Fibroblast of mammary gland (primary cell): ENCODE results near the gene COPG1.

Experiments
- DNase-seq: peaks from one replicate; pipeline ENCODE4 v3.0.0-alpha.2; 2010; ENCODE audit warnings: low read depth
- H3K4me3 ChIP-seq: 2 replicates; pipeline ENCODE4 v1.5.1; 2011; ENCODE audit warnings: low read depth, mild to moderate bottlenecking, low read length, moderate library complexity; ENCODE audit not compliant: control insufficient read depth
- CTCF ChIP-seq: conservative IDR thresholded peaks from 2 replicates; pipeline ENCODE4 v1.5.1; 2011; ENCODE audit warnings: low read depth, low read length, inconsistent platforms; ENCODE audit not compliant: control insufficient read depth, insufficient read depth

COPG1 gene

GRCh38 chr3:129278439-129278965 is 29.1 kb downstream of the COPG1 start, which contains the start of gene HMCES:
HMCES (plus strand) TSS chr3:129278870; CDS start chr3:129279733, 863 bp downstream.
- H3K4me3 ChIP-seq: peak within 1 kb of the TSS; percentile 89
- TF ChIP-seq CTCF: no peak

GRCh38 chr3:129278966-129279906 is 29.8 kb downstream of the COPG1 start:
- TF ChIP-seq CTCF: no peak
- peak; percentile 67 for DNase-seq

More at GRCh38 chr3:129278439-129278965, 29.1 kb downstream of the COPG1 start, which contains the start of gene HMCES:
- DNase-seq: peak; percentile 81

GRCh38 chr3:129280183-129280582 is 30.8 kb downstream of the COPG1 start:
- TF ChIP-seq CTCF: no peak
- DNase-seq: no peak
- H3K4me3 ChIP-seq: peak overlapping the region; percentile 89

More at GRCh38 chr3:129278966-129279906, 29.8 kb downstream of the COPG1 start:
- peak overlapping the region; percentile 89 for H3K4me3 ChIP-seq

GRCh38 chr3:129281726-129282125 is 32.3 kb downstream of the COPG1 start:
- DNase-seq: no peak
- H3K4me3 ChIP-seq: no peak overlapping the region
- TF ChIP-seq CTCF: no peak

- H3K4me3 ChIP-seq: no peak overlapping the region
- TF ChIP-seq CTCF: peak; percentile 20
- DNase-seq: peak; percentile 96
These were observed 33.4 kb downstream of the COPG1 start for GRCh38 chr3:129282727-129283327.

GRCh38 chr3:129286081-129286480 is 36.7 kb downstream of the COPG1 start:
- peak; percentile 47 for DNase-seq
- TF ChIP-seq CTCF: no peak
- no peak overlapping the region for H3K4me3 ChIP-seq
